HepG2 (cell line): ENCODE results near the gene GSK3B. TPM values are rescaled to one million over a fixed set of nuclear protein-coding genes. Genes with fewer than 3 reads are reported as not detected.

Source experiments
- ATAC-seq: fragments of 200-7000 bp; cut with Tn5 transposase; 3 replicates; pipeline ENCODE4 v1.9.1; 2020; ENCODE audit warnings: mild to moderate bottlenecking, moderate library complexity
- BruUV-seq: library from RNA; stranded (reverse); fragments of 400-500 nt; replicated peaks from 2 replicates; lab custom pipeline; 2021; lab: Mats Ljungman, UMichigan
- CTCF ChIA-PET: fragments of 300-600 bp; formaldehyde crosslinking; extraction: SDS; loops from one replicate; lab custom pipeline; 2021; ENCODE audit warnings: low total read pairs, inconsistent platforms, low intra/inter-chr PET ratio; lab: Yijun Ruan, JAX
- POLR2A ChIA-PET: fragments of 350-600 bp; sonication (Branson Sonifier 250); formaldehyde crosslinking; loops from one replicate; lab custom pipeline; 2020; ENCODE audit warnings: antibody characterized with exemption, inconsistent platforms; lab: Yijun Ruan, JAX
- DNase-seq: peaks from one replicate; pipeline ENCODE4 v3.0.0-alpha.2; 2015; ENCODE audit warnings: low spot score
- FAIRE-seq: peaks from 3 replicates; lab custom pipeline; 2011; peaks lifted over from hg19 to GRCh38; lab: Jason Lieb, UNC
- H2AFZ ChIP-seq: one replicate; pipeline ENCODE4 v1.6.1; 2011; ENCODE audit warnings: low read length, inconsistent platforms
- H3K27ac ChIP-seq: fragments of 300-600 bp; 3 replicates; pipeline ENCODE4 v1.8.0; 2011; ENCODE audit warnings: mixed run types, mild to moderate bottlenecking, mixed read lengths, low read length, inconsistent platforms; ENCODE audit not compliant: insufficient read depth; ENCODE audit errors: extremely low read length
- H3K27me3 ChIP-seq, 2 experiments: fragments of 200-600 bp in 1 of 2; 2 replicates in 1 of 2; 3 replicates in 1 of 2; pipeline versions ENCODE4 v1.6.0 to v1.8.0; 2011; ENCODE audit warnings: low read length in 2 of 2, mild to moderate bottlenecking in 2 of 2, moderate library complexity in 2 of 2, inconsistent platforms in 1 of 2; ENCODE audit not compliant: insufficient read depth in 2 of 2, control insufficient read depth in 1 of 2
- H3K36me3 ChIP-seq, 2 experiments: fragments of 200-600 bp in 1 of 2; replicated peaks in 1 of 2; 2 replicates in 1 of 2; 3 replicates in 1 of 2; pipeline versions ENCODE4 v1.5.1 to v1.8.0; 2011; ENCODE audit warnings: low read length in 2 of 2, inconsistent platforms in 1 of 2; ENCODE audit not compliant: insufficient read depth in 2 of 2, control insufficient read depth in 1 of 2
- H3K4me1 ChIP-seq: 2 replicates; pipeline ENCODE4 v1.5.1; 2012; ENCODE audit warnings: low read length, inconsistent platforms; ENCODE audit not compliant: insufficient read depth
- H3K4me2 ChIP-seq: 2 replicates; pipeline ENCODE4 v1.6.0; 2011; ENCODE audit warnings: low read depth, low read length, inconsistent platforms
- H3K4me3 ChIP-seq, 3 experiments: fragments of 200-600 bp in 1 of 3; sonication (generic), shearing (Covaris generic) in 1 of 3; replicated peaks in 1 of 3; 2 replicates each; pipeline ENCODE4 v1.5.1; 2011 to 2016; ENCODE audit warnings: low read length in 3 of 3, inconsistent platforms in 2 of 3, low read depth in 2 of 3, mild to moderate bottlenecking in 2 of 3, control low read depth in 1 of 3, mixed read lengths in 1 of 3; ENCODE audit not compliant: insufficient read depth in 1 of 3
- H3K79me2 ChIP-seq: one replicate; pipeline ENCODE4 v1.6.1; 2011; ENCODE audit warnings: low read length, inconsistent platforms; ENCODE audit not compliant: insufficient read depth
- H3K9ac ChIP-seq: 2 replicates; pipeline ENCODE4 v1.6.0; 2011; ENCODE audit warnings: mild to moderate bottlenecking, low read depth, low read length, inconsistent platforms; ENCODE audit not compliant: insufficient read depth
- H3K9me3 ChIP-seq: 2 replicates; pipeline ENCODE4 v1.5.1; 2012; ENCODE audit warnings: mild to moderate bottlenecking, low read length
- H4K20me1 ChIP-seq: 2 replicates; pipeline ENCODE4 v1.6.0; 2011; ENCODE audit warnings: inconsistent platforms, mild to moderate bottlenecking, low read length, moderate library complexity; ENCODE audit not compliant: insufficient read depth
- ATF3 ChIP-seq: sonication (generic); formaldehyde crosslinking; IDR thresholded peaks from 2 replicates; pipeline ENCODE4 v1.4.0; 2020; ENCODE audit warnings: missing genetic modification reagents
- ETV6 ChIP-seq: sonication (generic); formaldehyde crosslinking; conservative IDR thresholded peaks from 2 replicates; pipeline ENCODE4 v1.4.0; 2020; ENCODE audit warnings: missing genetic modification reagents
- HNRNPK ChIP-seq: fragments of 200-400 bp; formaldehyde crosslinking; IDR thresholded peaks from 2 replicates; pipeline ENCODE4 v1.6.1; 2018; ENCODE audit warnings: low read length, low read depth, moderate library complexity, mild to moderate bottlenecking; ENCODE audit not compliant: poor library complexity, severe bottlenecking
- PCBP1 ChIP-seq: fragments of 200-400 bp; formaldehyde crosslinking; IDR thresholded peaks from 2 replicates; pipeline ENCODE4 v1.6.1; 2017; ENCODE audit warnings: mild to moderate bottlenecking, low read depth, low read length, borderline replicate concordance
- POLR2A ChIP-seq, 2 experiments: IDR thresholded peaks; 2 replicates each; pipeline ENCODE4 v1.6.1; 2011; ENCODE audit warnings: low read depth in 2 of 2, low read length in 2 of 2, mild to moderate bottlenecking in 1 of 2, moderate library complexity in 1 of 2; ENCODE audit not compliant: insufficient read depth in 1 of 2
- ZNF850 ChIP-seq: sonication (generic); formaldehyde crosslinking; conservative IDR thresholded peaks from 2 replicates; pipeline ENCODE4 v1.9.0; 2021; ENCODE audit warnings: mild to moderate bottlenecking, missing genetic modification reagents
- ZNF878 ChIP-seq: sonication (generic); formaldehyde crosslinking; IDR thresholded peaks from 2 replicates; pipeline ENCODE4 v1.8.1; 2023; ENCODE audit warnings: mild to moderate bottlenecking, missing genetic modification reagents, moderate library complexity
- ZSCAN21 ChIP-seq: sonication (generic); formaldehyde crosslinking; IDR thresholded peaks from 2 replicates; pipeline ENCODE4 v1.8.0; 2022; ENCODE audit warnings: mild to moderate bottlenecking, missing genetic modification reagents, moderate library complexity, borderline replicate concordance
- WGBS: methylation state at CpG from one replicate; pipeline ENCODE4 v1.1.6; 2017; ENCODE audit warnings: low lambda C conversion rate; 5-methylcytosine and 5-hydroxymethylcytosine counted together
- in situ Hi-C: cut with HindIII; loops from 2 replicates; pipeline ENCODE4 v1.10.0; 2017; ENCODE audit warnings: low pct_unique_long_range_greater_than_20kb; ENCODE audit not compliant: extremely low pct_ligation_motif_present
- intact Hi-C: fragments of 100-400 bp; cut with micrococcal nuclease; formaldehyde crosslinking; loops from one replicate; pipeline ENCODE4 v1.10.0; 2022; ENCODE audit not compliant: unreplicated experiment
- polyA plus RNA-seq, 8 experiments: library from polyadenylated mRNA; depleted of rRNA in 3 of 8; stranded (reverse) in 7 of 8; unstranded in 1 of 8; fragments of >200 nt; fragmentation: Illumina TruSeq in 4 of 8; extraction: Trizol in 4 of 8; gene quantifications; 2 replicates each; pipeline versions ENCODE4 v1.2.1 to v1.2.3, GENCODE V29; 2011 to 2016; ENCODE audit warnings: low read depth in 4 of 8, missing spikeins in 1 of 8, mixed read lengths in 1 of 8; ENCODE audit not compliant: insufficient read depth in 1 of 8
- total RNA-seq, 5 experiments: library from RNA; depleted of rRNA; stranded (reverse); fragments of >200 nt; fragmentation: Illumina TruSeq; extraction: Trizol; gene quantifications; 2 replicates each; pipeline ENCODE4 v1.2.3, GENCODE V29; 2016; ENCODE audit warnings: low read depth in 1 of 5
- TF ChIP-seq, protein P1 (sequence below): IDR thresholded peaks from 2 replicates; pipeline ENCODE4 v1.6.1; 2018; ENCODE audit warnings: missing genetic modification reagents, mild to moderate bottlenecking, missing compliant biosample characterization

The GSK3B gene
- total and polyA plus RNA-seq, 2 of the 13 experiments (the other 11 are each of a cell fraction or from before 2014, with no cell fraction given), result 22.3 to 30.1 TPM

GRCh38 chr3:119856695-119857094 is 237.6 kb downstream of the GSK3B start:
- ChIA-PET POLR2A (no interaction called here), CTCF (no interaction called here)
- no TSS peak for BruUV-seq
- H2AFZ ChIP-seq, result no peak overlapping the region
- H3K9ac ChIP-seq, result no peak overlapping the region
- FAIRE-seq, result no peak
- H3K36me3 ChIP-seq, result peaks cover 0 to 11% of the 10 kb centered on the region in 2 experiments; a peak in 3 of 5 replicates
- no peaks in the 10 kb centered on the region for H3K79me2 ChIP-seq
- H3K4me2 ChIP-seq, result no peak overlapping the region
- ATAC-seq, result no peak
- H3K27ac ChIP-seq, result no peak overlapping the region
- intact Hi-C loops, result no loop called here
- TF ChIP-seq, protein P1, sequence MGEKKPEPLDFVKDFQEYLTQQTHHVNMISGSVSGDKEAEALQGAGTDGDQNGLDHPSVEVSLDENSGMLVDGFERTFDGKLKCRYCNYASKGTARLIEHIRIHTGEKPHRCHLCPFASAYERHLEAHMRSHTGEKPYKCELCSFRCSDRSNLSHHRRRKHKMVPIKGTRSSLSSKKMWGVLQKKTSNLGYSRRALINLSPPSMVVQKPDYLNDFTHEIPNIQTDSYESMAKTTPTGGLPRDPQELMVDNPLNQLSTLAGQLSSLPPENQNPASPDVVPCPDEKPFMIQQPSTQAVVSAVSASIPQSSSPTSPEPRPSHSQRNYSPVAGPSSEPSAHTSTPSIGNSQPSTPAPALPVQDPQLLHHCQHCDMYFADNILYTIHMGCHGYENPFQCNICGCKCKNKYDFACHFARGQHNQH, result no peak
- TF ChIP-seq ATF3 (CRISPR knock-in tag) (no peak), ZSCAN21 (no peak), ZNF878 (CRISPR knock-in tag) (no peak), PCBP1 (no peak), ZNF850 (CRISPR knock-in tag) (no peak), HNRNPK (no peak), POLR2A (IDR thresholded peaks at IDR 0.05; ENCODE audit: insufficient read depth in 1 of 2, low read depth in 2 of 2, low read length in 2 of 2) (no peak), ETV6 (CRISPR knock-in tag) (no peak)
- H3K4me1 ChIP-seq, result no peaks in the 10 kb centered on the region
- H3K9me3 ChIP-seq, result no peaks in the 10 kb centered on the region
- DNase-seq, result no peak
- no peaks in the 10 kb centered on the region for H3K27me3 ChIP-seq
- 98% methylated on average over 3 of the region's 3 CpGs for WGBS
- H3K4me3 ChIP-seq, result no peak overlapping the region
- in situ Hi-C loops, result no loop called here
- H4K20me1 ChIP-seq, result peaks cover 2% of the 10 kb centered on the region; the same call in 1 of the 2 replicates
